Measurements from ENCODE around the gene IL1RAPL2.

IL1RAPL2 gene

DNA sequence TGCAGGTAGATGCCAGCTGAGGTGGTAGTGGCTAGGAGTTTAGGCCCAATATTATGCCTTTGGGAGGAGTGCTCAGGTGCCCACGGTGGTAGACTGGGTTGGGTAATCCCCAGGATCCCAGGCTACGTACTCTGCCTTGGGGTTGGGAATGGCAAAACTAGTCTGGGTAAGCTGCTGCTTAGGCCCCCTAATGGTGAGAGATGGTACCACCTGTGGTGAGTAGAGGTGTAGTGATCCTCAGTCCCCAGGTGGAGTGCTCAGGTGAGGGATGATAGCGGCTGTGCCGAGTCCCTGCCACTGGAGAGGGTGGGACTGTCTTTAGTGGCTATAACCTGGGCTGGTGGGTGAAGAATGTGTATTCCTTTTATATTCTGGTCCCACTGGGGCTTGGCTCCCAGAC, 75.2 kb downstream of the IL1RAPL2 start:
- no peak for TF ChIP-seq CSRNP3 (CRISPR knock-in tag; IDR thresholded peaks at IDR 0.05)
- no peak for TF ChIP-seq TOX (CRISPR knock-in tag; IDR thresholded peaks at IDR 0.05; ENCODE audit: borderline replicate concordance)
- TF ChIP-seq OSR1 (CRISPR knock-in tag; IDR thresholded peaks at IDR 0.05) = no peak
- TF ChIP-seq ZFP30 (CRISPR knock-in tag; IDR thresholded peaks at IDR 0.05) = no peak
- no peak for TF ChIP-seq CSDC2 (CRISPR knock-in tag; IDR thresholded peaks at IDR 0.05)
- TF ChIP-seq SNAI2 (CRISPR knock-in tag; IDR thresholded peaks at IDR 0.05) = no peak
- TF ChIP-seq, protein P1, sequence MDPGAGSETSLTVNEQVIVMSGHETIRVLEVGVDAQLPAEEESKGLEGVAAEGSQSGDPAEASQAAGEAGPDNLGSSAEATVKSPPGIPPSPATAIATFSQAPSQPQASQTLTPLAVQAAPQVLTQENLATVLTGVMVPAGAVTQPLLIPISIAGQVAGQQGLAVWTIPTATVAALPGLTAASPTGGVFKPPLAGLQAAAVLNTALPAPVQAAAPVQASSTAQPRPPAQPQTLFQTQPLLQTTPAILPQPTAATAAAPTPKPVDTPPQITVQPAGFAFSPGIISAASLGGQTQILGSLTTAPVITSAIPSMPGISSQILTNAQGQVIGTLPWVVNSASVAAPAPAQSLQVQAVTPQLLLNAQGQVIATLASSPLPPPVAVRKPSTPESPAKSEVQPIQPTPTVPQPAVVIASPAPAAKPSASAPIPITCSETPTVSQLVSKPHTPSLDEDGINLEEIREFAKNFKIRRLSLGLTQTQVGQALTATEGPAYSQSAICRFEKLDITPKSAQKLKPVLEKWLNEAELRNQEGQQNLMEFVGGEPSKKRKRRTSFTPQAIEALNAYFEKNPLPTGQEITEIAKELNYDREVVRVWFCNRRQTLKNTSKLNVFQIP (CRISPR knock-in tag; IDR thresholded peaks at IDR 0.05; ENCODE audit: borderline replicate concordance, low read depth) = no peak
- no peak for TF ChIP-seq ZNF70 (CRISPR knock-in tag; IDR thresholded peaks at IDR 0.05)
- TF ChIP-seq ARNTL (CRISPR knock-in tag; IDR thresholded peaks at IDR 0.05; ENCODE audit: borderline replicate concordance, low read depth) = no peak
- TF ChIP-seq ZNF8 (CRISPR knock-in tag; IDR thresholded peaks at IDR 0.05) = no peak
- no peak for TF ChIP-seq ESRRG (CRISPR knock-in tag; IDR thresholded peaks at IDR 0.05)
- no peak for TF ChIP-seq PATZ1 (CRISPR knock-in tag; IDR thresholded peaks at IDR 0.05; ENCODE audit: borderline replicate concordance)
- no peak for ATAC-seq

GRCh38 chrX:104647084-104647483, 81.1 kb downstream of the IL1RAPL2 start:
- TF ChIP-seq ZFP30 (CRISPR knock-in tag; IDR thresholded peaks at IDR 0.05) = no peak
- no peak for ATAC-seq

GRCh38 chrX:104659005-104659744, 93.2 kb downstream of the IL1RAPL2 start:
- TF ChIP-seq, protein P1 (CRISPR knock-in tag; IDR thresholded peaks at IDR 0.05; ENCODE audit: borderline replicate concordance, low read depth) = no peak
- no peak for TF ChIP-seq PPARA (CRISPR knock-in tag; IDR thresholded peaks at IDR 0.05; ENCODE audit: borderline replicate concordance)
- no peak for TF ChIP-seq OSR1 (CRISPR knock-in tag; IDR thresholded peaks at IDR 0.05)
- TF ChIP-seq TOX (CRISPR knock-in tag; IDR thresholded peaks at IDR 0.05; ENCODE audit: borderline replicate concordance) = no peak
- TF ChIP-seq CSRNP3 (CRISPR knock-in tag; IDR thresholded peaks at IDR 0.05) = no peak
- TF ChIP-seq BACH2 (CRISPR knock-in tag; IDR thresholded peaks at IDR 0.05; ENCODE audit: borderline replicate concordance) = no peak
- no peak for TF ChIP-seq ZNF8 (CRISPR knock-in tag; IDR thresholded peaks at IDR 0.05)
- ATAC-seq = no peak

- ATAC-seq = no peak
- TF ChIP-seq ZFP30 (CRISPR knock-in tag; IDR thresholded peaks at IDR 0.05) (no peak), ZNF8 (CRISPR knock-in tag; IDR thresholded peaks at IDR 0.05) (no peak), GLIS3 (CRISPR knock-in tag; IDR thresholded peaks at IDR 0.05) (no peak), CSDC2 (CRISPR knock-in tag; IDR thresholded peaks at IDR 0.05) (no peak), OSR1 (CRISPR knock-in tag; IDR thresholded peaks at IDR 0.05) (no peak), ZNF70 (CRISPR knock-in tag; IDR thresholded peaks at IDR 0.05) (no peak), ARNTL (CRISPR knock-in tag; IDR thresholded peaks at IDR 0.05; ENCODE audit: borderline replicate concordance, low read depth) (no peak), ZNF565 (CRISPR knock-in tag; conservative IDR thresholded peaks at IDR 0.05; ENCODE audit: low read depth) (no peak), TCF4 (CRISPR knock-in tag; IDR thresholded peaks at IDR 0.05; ENCODE audit: borderline replicate concordance) (no peak), PPARA (CRISPR knock-in tag; IDR thresholded peaks at IDR 0.05; ENCODE audit: borderline replicate concordance) (no peak), TOX (CRISPR knock-in tag; IDR thresholded peaks at IDR 0.05; ENCODE audit: borderline replicate concordance) (no peak), SNAI2 (CRISPR knock-in tag; IDR thresholded peaks at IDR 0.05) (no peak), RARB (CRISPR knock-in tag; IDR thresholded peaks at IDR 0.05) (no peak)
These were observed 94.1 kb downstream of the IL1RAPL2 start for GRCh38 chrX:104660092-104660491.
